PC-3 (cell line): ENCODE measurements around the gene PTPN20. TPM values are rescaled to one million over a fixed set of nuclear protein-coding genes. Genes with fewer than 3 reads are reported as not detected.
A peak's percentile ranks its signal among the peaks of the same experiment; 100 is the strongest.
"Not testable (repeated sequence)": the region's sequence is repeated elsewhere in the genome, so short reads cannot be mapped to it uniquely, and the experiment has no call there.

Source experiments
- ATAC-seq: fragments of 200-7000 bp; cut with Tn5 transposase; 2 replicates; pipeline ENCODE4 v1.9.1; 2020; ENCODE audit warnings: mild to moderate bottlenecking, moderate library complexity
- BruUV-seq: library from RNA; stranded (reverse); fragments of 400-500 nt; replicated peaks from 2 replicates; lab custom pipeline; 2021; lab: Mats Ljungman, UMichigan
- CTCF ChIA-PET: fragments of 300-600 bp; sonication (Branson Sonifier 250); formaldehyde crosslinking; loops from one replicate; lab custom pipeline; 2022; ENCODE audit warnings: antibody characterized with exemption; lab: Charles Lee
- POLR2A ChIA-PET: fragments of 300-600 bp; sonication (Branson Sonifier 250); formaldehyde crosslinking; loops from one replicate; lab custom pipeline; 2022; ENCODE audit warnings: antibody characterized with exemption; ENCODE audit not compliant: unreplicated experiment; lab: Charles Lee
- DNase-seq: peaks from one replicate; pipeline ENCODE4 v3.0.0-alpha.2; 2015
- H2AFZ ChIP-seq: fragments of 300-600 bp; sonication (generic); 2 replicates; pipeline ENCODE4 v1.6.0; 2016; ENCODE audit warnings: antibody characterized with exemption, low read length
- H3F3A ChIP-seq: fragments of 300-600 bp; sonication (generic); one replicate; pipeline ENCODE4 v1.6.0; 2017; ENCODE audit warnings: antibody characterized with exemption, low read length, control low read depth, mild to moderate bottlenecking; ENCODE audit not compliant: unreplicated experiment
- H3K27ac ChIP-seq: fragments of 300-600 bp; sonication (generic); 2 replicates; pipeline ENCODE4 v1.5.1; 2016; ENCODE audit warnings: mild to moderate bottlenecking, low read length
- H3K27me3 ChIP-seq: fragments of 300-600 bp; sonication (generic); 2 replicates; pipeline ENCODE4 v1.6.1; 2016; ENCODE audit warnings: low read length, mixed read lengths
- H3K36me3 ChIP-seq: fragments of 300-600 bp; sonication (generic); 2 replicates; pipeline ENCODE4 v1.6.1; 2016; ENCODE audit warnings: low read depth, mixed run types, low read length, mixed read lengths
- H3K4me1 ChIP-seq: fragments of 300-600 bp; sonication (generic); 2 replicates; pipeline ENCODE4 v1.5.1; 2016; ENCODE audit warnings: low read length; ENCODE audit not compliant: insufficient read depth
- H3K4me2 ChIP-seq: fragments of 300-600 bp; sonication (generic); 2 replicates; pipeline ENCODE4 v1.6.0; 2016; ENCODE audit warnings: low read length
- H3K4me3 ChIP-seq: fragments of 300-600 bp; sonication (generic); 2 replicates; pipeline ENCODE4 v1.5.1; 2016; ENCODE audit warnings: mild to moderate bottlenecking, low read length, mixed read lengths
- H3K79me2 ChIP-seq: fragments of 300-600 bp; sonication (generic); 2 replicates; pipeline ENCODE4 v1.6.1; 2017; ENCODE audit warnings: low read length, mixed read lengths
- H3K9ac ChIP-seq: fragments of 300-600 bp; sonication (generic); 2 replicates; pipeline ENCODE4 v1.6.0; 2016; ENCODE audit warnings: mild to moderate bottlenecking, low read length
- H3K9me2 ChIP-seq: fragments of 300-600 bp; sonication (generic); replicated peaks from 2 replicates; pipeline ENCODE4 v1.6.1; 2016; ENCODE audit warnings: mixed run types, low read length, mixed read lengths
- H3K9me3 ChIP-seq: fragments of 300-600 bp; sonication (generic); 2 replicates; pipeline ENCODE4 v1.6.1; 2016; ENCODE audit warnings: low read length, mixed read lengths
- H4K20me1 ChIP-seq: fragments of 300-600 bp; sonication (generic); 2 replicates; pipeline ENCODE4 v1.6.1; 2016; ENCODE audit warnings: low read length, mixed read lengths
- EZH2 ChIP-seq: fragments of 300-600 bp; sonication (generic); IDR thresholded peaks from one replicate; pipeline ENCODE4 v1.6.1; 2017; ENCODE audit warnings: antibody characterized with exemption, mild to moderate bottlenecking, low read length; ENCODE audit not compliant: unreplicated experiment
- EZH2phosphoT487 ChIP-seq: fragments of 300-600 bp; sonication (generic); IDR thresholded peaks from 2 replicates; pipeline ENCODE4 v1.6.1; 2018; ENCODE audit warnings: mild to moderate bottlenecking, antibody characterized with exemption, low read length, borderline replicate concordance
- intact Hi-C: fragments of 100-400 bp; cut with micrococcal nuclease; formaldehyde crosslinking; loops from 2 replicates; pipeline ENCODE4 v1.9.0; 2023
- total RNA-seq: library from RNA; depleted of rRNA; stranded (reverse); fragments of >200 nt; gene quantifications from 2 replicates; pipeline ENCODE4 v1.2.3, GENCODE V29; 2014
- TF ChIP-seq, protein P1 (sequence below): fragments of 300-600 bp; sonication (generic); conservative IDR thresholded peaks from 2 replicates; pipeline ENCODE4 v1.5.1; 2017; ENCODE audit warnings: antibody characterized with exemption, low read depth, mild to moderate bottlenecking, low read length

The PTPN20 gene
- total RNA-seq, 1 experiment from 2014 or later = 3.6 TPM

DNA sequence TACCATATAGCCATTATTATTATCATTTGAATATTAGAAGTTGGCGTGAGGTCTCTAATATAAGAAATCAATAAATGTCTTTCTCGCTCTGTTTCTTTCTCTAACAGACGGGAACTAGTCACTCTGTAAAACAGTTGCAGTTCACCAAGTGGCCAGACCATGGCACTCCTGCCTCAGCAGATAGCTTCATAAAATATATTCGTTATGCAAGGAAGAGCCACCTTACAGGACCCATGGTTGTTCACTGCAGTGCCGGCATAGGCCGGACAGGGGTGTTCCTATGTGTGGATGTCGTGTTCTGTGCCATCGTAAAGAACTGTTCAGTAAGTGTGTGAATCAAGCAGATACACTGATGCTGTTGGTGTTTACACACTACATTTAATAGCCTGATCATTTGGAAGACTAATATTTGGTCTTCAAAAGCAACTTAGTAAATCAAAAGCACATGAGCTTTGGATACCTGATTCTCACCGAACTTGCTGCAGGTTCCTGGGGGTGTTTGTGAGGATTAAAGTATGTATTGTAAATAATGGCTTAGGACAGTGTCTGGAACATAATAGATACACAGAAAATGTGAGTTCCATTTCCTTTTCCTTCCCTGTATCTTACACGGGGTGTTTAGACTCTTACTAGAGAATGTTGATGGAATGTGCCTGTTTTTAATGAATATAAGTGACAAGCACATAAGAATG lies 76.2 kb downstream of the PTPN20 start:
- H3K27me3 ChIP-seq, POLR2A ChIA-PET, H3K79me2 ChIP-seq, H3K9me2 ChIP-seq, H3K4me3 ChIP-seq, H3K4me1 ChIP-seq, H3K9me3 ChIP-seq, H4K20me1 ChIP-seq, H3K9ac ChIP-seq, H3K27ac ChIP-seq, H3K36me3 ChIP-seq, H3F3A ChIP-seq, BruUV-seq, DNase-seq, intact Hi-C loops, H2AFZ ChIP-seq, H3K4me2 ChIP-seq, CTCF ChIA-PET: not testable (repeated sequence)
- peak; percentile 98 for ATAC-seq

- Histone ChIP-seq H3K27me3 (no peaks in the 10 kb centered on the region), H3K9me3 (no peaks in the 10 kb centered on the region), H3K9me2 (no peaks in the 10 kb centered on the region), H3F3A (no peaks in the 10 kb centered on the region), H4K20me1 (no peaks in the 10 kb centered on the region), H3K4me1 (no peaks in the 10 kb centered on the region), H3K79me2 (no peaks in the 10 kb centered on the region), H3K27ac (no peak overlapping the region), H3K4me2 (no peak overlapping the region), H3K4me3 (no peak overlapping the region), H3K36me3 (no peaks in the 10 kb centered on the region), H2AFZ (peak overlapping the region; percentile 64), H3K9ac (no peak overlapping the region)
- POLR2A ChIA-PET = no interaction called here
- CTCF ChIA-PET = no interaction called here
- intact Hi-C loops = no loop called here
- TF ChIP-seq, protein P1, sequence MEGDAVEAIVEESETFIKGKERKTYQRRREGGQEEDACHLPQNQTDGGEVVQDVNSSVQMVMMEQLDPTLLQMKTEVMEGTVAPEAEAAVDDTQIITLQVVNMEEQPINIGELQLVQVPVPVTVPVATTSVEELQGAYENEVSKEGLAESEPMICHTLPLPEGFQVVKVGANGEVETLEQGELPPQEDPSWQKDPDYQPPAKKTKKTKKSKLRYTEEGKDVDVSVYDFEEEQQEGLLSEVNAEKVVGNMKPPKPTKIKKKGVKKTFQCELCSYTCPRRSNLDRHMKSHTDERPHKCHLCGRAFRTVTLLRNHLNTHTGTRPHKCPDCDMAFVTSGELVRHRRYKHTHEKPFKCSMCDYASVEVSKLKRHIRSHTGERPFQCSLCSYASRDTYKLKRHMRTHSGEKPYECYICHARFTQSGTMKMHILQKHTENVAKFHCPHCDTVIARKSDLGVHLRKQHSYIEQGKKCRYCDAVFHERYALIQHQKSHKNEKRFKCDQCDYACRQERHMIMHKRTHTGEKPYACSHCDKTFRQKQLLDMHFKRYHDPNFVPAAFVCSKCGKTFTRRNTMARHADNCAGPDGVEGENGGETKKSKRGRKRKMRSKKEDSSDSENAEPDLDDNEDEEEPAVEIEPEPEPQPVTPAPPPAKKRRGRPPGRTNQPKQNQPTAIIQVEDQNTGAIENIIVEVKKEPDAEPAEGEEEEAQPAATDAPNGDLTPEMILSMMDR = peak; percentile 59
- no peak for TF ChIP-seq EZH2phosphoT487
- TF ChIP-seq EZH2 = no peak
- BruUV-seq = no TSS peak
- DNase-seq = peak; percentile 44
- ATAC-seq = peak; percentile 45; the same call in 1 of the 2 replicates
Observed at GRCh38 chr10:46992803-46993561, 81.8 kb downstream of the PTPN20 start.

DNA sequence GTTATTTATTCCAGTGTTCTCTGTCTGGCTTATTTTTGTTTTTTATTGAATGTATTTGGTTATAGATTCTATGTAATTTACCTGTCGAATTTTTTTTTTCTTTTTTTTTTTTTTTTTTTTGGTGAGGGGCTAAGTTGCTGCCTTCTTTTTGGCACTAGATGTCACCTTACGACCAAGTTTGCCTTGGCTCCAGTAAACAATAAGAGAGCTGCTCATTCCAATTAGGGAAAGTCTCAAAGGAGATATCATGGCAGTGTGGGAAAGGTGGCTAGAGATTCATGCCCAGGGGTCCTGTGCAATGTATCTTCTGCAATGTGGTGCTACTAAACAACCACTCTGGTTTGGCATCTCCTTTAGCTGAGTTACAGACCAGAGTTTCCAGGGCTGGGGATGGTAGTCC lies 84.0 kb downstream of the PTPN20 start:
- Histone ChIP-seq H4K20me1 (no peaks in the 10 kb centered on the region), H3K9me3 (no peaks in the 10 kb centered on the region), H3F3A (no peaks in the 10 kb centered on the region), H3K4me3 (no peak overlapping the region), H3K9ac (no peak overlapping the region), H2AFZ (no peak overlapping the region), H3K36me3 (no peaks in the 10 kb centered on the region), H3K4me2 (no peak overlapping the region), H3K9me2 (no peaks in the 10 kb centered on the region), H3K27ac (no peak overlapping the region), H3K4me1 (no peaks in the 10 kb centered on the region), H3K79me2 (no peaks in the 10 kb centered on the region), H3K27me3 (no peaks in the 10 kb centered on the region)
- CTCF ChIA-PET = interaction anchor here (0.6 kb wide), 1 partner anchor 389 kb away, joined by 4 read pairs; no protein-coding TSS in a partner anchor
- no TSS peak for BruUV-seq
- TF ChIP-seq EZH2 (no peak), EZH2phosphoT487 (no peak)
- TF ChIP-seq, protein P1 = no peak
- intact Hi-C loops = no loop called here
- DNase-seq (no peak), ATAC-seq (no peak)
- POLR2A ChIA-PET = no interaction called here
